Testis (tissue), 3 donors: ENCODE data around the gene VBP1. TPM values are rescaled to one million over a fixed set of nuclear protein-coding genes. Genes with fewer than 3 reads are reported as not detected.

Experiments
- DNase-seq: peaks from one replicate; pipeline ENCODE4 v3.0.0-alpha.2; 2019
- H3K27ac ChIP-seq, 2 donors: fragments of 200-600 bp; sonication (generic); one replicate each; pipeline ENCODE4 v1.5.1; 2019
- H3K27me3 ChIP-seq: fragments of 200-600 bp; sonication (generic); one replicate; pipeline ENCODE4 v1.5.1; 2019
- H3K36me3 ChIP-seq: fragments of 200-600 bp; sonication (generic); one replicate; pipeline ENCODE4 v1.5.1; 2017; ENCODE audit warnings: low read depth; ENCODE audit errors: missing control alignments
- H3K4me1 ChIP-seq: fragments of 200-600 bp; sonication (generic); one replicate; pipeline ENCODE4 v1.5.1; 2019
- H3K4me3 ChIP-seq, 2 donors: fragments of 200-600 bp; sonication (generic); one replicate each; pipeline ENCODE4 v1.5.1; 2017 to 2019
- H3K9me3 ChIP-seq: fragments of 200-600 bp; sonication (generic); one replicate; pipeline ENCODE4 v1.5.1; 2017
- POLR2A ChIP-seq: fragments of 450-650 bp; IDR thresholded peaks from one replicate; pipeline ENCODE4 v1.6.1; 2017; ENCODE audit warnings: antibody characterized with exemption, mild to moderate bottlenecking, moderate library complexity
- WGBS, 2 donors: methylation state at CpG; one replicate each; pipeline ENCODE4 v1.1.5; 2018; 5-methylcytosine and 5-hydroxymethylcytosine counted together
- intact Hi-C: fragments of 100-400 bp; cut with DNase I; formaldehyde crosslinking; loops from one replicate; pipeline ENCODE4 v1.15.1; 2023; ENCODE audit warnings: low total_unique reads
- polyA plus RNA-seq: library from polyadenylated mRNA; stranded (reverse); fragments of 350-450 nt; fragmentation: Illumina TruSeq; extraction: RNeasy Lipid Tissue Mini Kit (QIAGEN cat#74804); gene quantifications from one replicate; pipeline ENCODE4 v1.2.3, GENCODE V29; 2014; ENCODE audit warnings: low read depth, low replicate concordance; ENCODE audit not compliant: insufficient read depth
- total RNA-seq, 2 donors: library from RNA; depleted of rRNA; stranded (reverse); fragments of >200 nt; gene quantifications; one replicate each; pipeline ENCODE4 v1.2.3, GENCODE V29; 2016
- TF ChIP-seq, protein P1 (sequence below), 3 experiments: fragments of 450-650 bp in 2 of 3; fragments of 200-600 bp in 1 of 3; sonication (generic) in 1 of 3; IDR thresholded peaks; one replicate each; pipeline ENCODE4 v1.5.1; 2016 to 2019; ENCODE audit warnings: antibody characterized with exemption in 3 of 3, mild to moderate bottlenecking in 2 of 3, moderate library complexity in 1 of 3

The VBP1 gene
- total and polyA plus RNA-seq, 3 donors from 2014 or later = 14.8 to 26.5 (median 20.9) TPM

DNA sequence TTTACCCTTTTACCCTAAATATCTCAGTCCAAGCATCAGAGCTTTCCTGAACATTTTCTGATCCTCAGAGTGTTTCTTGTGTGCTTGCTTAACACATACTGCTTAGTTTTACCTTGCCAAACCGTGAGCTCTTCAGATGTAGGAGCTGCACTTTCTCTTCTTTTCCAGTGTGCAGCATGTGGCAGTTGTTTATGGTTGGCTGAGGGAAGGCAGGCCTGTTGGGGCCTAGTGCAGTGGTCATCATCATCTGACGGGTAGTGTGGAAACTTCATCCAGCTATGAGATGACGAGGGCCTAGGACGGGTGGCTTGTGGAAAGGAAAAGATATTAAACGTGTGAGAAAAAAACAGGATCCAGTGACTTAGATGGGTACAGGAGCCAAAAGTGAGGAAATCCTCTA, 21.5 kb downstream of the VBP1 start:
- no peak for TF ChIP-seq POLR2A
- TF ChIP-seq, protein P1, sequence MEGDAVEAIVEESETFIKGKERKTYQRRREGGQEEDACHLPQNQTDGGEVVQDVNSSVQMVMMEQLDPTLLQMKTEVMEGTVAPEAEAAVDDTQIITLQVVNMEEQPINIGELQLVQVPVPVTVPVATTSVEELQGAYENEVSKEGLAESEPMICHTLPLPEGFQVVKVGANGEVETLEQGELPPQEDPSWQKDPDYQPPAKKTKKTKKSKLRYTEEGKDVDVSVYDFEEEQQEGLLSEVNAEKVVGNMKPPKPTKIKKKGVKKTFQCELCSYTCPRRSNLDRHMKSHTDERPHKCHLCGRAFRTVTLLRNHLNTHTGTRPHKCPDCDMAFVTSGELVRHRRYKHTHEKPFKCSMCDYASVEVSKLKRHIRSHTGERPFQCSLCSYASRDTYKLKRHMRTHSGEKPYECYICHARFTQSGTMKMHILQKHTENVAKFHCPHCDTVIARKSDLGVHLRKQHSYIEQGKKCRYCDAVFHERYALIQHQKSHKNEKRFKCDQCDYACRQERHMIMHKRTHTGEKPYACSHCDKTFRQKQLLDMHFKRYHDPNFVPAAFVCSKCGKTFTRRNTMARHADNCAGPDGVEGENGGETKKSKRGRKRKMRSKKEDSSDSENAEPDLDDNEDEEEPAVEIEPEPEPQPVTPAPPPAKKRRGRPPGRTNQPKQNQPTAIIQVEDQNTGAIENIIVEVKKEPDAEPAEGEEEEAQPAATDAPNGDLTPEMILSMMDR (IDR thresholded peaks at IDR 0.05) = no peak
- no peaks in the 10 kb centered on the region for H3K9me3 ChIP-seq
- no peak for DNase-seq
- no peaks in the 10 kb centered on the region for H3K36me3 ChIP-seq
- no peaks in the 10 kb centered on the region for H3K27me3 ChIP-seq
- H3K4me1 ChIP-seq = no peaks in the 10 kb centered on the region
- intact Hi-C loops = no loop called here
- H3K27ac ChIP-seq = no peak overlapping the region
- 89 to 92% methylated on average over 5 of the region's 5 CpGs for WGBS, 2 donors
- no peak overlapping the region for H3K4me3 ChIP-seq

DNA sequence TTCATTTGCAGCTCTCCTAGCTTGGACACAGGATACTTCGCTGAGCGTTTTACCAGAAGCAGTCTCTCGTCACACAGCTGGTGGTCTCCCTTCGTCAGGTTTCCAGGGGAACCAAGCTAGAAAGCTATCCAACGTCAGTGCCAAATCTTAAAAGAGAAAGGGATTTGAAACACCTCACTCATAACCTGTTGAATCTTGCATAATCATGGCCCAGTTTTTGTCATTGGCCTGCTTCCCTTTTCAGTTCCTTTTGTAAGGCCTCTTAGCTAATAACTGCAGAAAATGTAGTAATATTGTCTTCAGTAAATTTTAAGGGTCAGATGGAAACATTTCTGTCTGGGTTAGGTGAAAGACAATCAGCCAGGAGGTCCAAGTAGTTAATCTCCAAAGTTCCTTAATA, 26.0 kb downstream of the VBP1 start:
- WGBS, 2 donors = 76 to 81% methylated on average over 4 to 5 of the region's 5 CpGs
- no peak for TF ChIP-seq POLR2A
- TF ChIP-seq, protein P1 (IDR thresholded peaks at IDR 0.05) = no peak
- DNase-seq = no peak
- Histone ChIP-seq H3K9me3 (no peaks in the 10 kb centered on the region), H3K27ac (no peak overlapping the region), H3K4me1 (no peaks in the 10 kb centered on the region), H3K36me3 (no peaks in the 10 kb centered on the region), H3K4me3 (no peak overlapping the region), H3K27me3 (no peaks in the 10 kb centered on the region)
- intact Hi-C loops = no loop called here

DNA sequence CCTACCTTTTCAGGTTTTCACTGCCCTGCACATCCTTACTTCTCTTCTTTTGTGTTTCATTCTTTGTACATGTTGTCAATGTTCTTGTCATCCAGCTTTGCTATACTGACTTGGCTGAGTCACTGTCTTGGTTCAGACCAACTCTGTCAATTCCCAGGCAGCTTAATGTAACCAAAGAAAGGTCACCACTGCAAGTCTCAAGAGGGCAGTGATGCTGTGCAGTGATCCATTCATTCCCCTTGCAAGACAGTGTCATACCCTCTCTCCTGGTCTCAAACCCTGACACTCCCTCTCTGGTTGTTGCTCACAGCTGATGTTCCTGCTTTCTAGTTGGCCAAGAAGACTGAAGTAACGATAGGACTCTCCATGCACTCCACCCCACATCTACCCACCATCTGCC, 30.5 kb downstream of the VBP1 start:
- no peaks in the 10 kb centered on the region for H3K4me1 ChIP-seq
- no peak overlapping the region for H3K4me3 ChIP-seq
- H3K9me3 ChIP-seq = no peaks in the 10 kb centered on the region
- intact Hi-C loops = no loop called here
- no peaks in the 10 kb centered on the region for H3K36me3 ChIP-seq
- WGBS, 2 donors = 78 to 100% methylated on average over 1 of the region's 1 CpG
- TF ChIP-seq POLR2A = no peak
- no peak overlapping the region for H3K27ac ChIP-seq
- DNase-seq = no peak
- no peaks in the 10 kb centered on the region for H3K27me3 ChIP-seq

DNA sequence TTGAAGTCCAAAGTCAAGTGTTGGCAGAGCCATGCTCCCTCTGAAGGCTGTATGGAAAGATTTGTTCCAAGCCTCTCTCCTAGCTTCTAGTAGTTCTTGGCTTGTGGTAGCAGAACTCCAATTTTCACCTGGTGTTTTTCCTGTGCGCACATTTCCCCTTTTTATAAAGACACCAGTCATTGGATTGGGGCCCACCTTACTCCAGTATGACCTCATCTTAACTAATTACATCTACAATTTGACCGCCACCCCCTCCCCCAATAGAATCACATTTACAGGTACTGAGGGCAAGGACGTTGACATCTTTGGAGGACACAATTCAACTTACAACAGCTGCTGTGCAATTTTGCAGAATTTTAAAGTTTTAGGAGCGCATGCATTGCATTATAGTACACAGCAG, 31.2 kb downstream of the VBP1 start:
- no peaks in the 10 kb centered on the region for H3K4me1 ChIP-seq
- H3K4me3 ChIP-seq = no peak overlapping the region
- H3K36me3 ChIP-seq = no peaks in the 10 kb centered on the region
- H3K9me3 ChIP-seq = no peaks in the 10 kb centered on the region
- H3K27me3 ChIP-seq = no peaks in the 10 kb centered on the region
- no peak for TF ChIP-seq POLR2A
- TF ChIP-seq, protein P1 (IDR thresholded peaks at IDR 0.05) = no peak
- no peak for DNase-seq
- WGBS, 2 donors = 80 to 82% methylated on average over 4 of the region's 4 CpGs
- intact Hi-C loops = no loop called here
- no peak overlapping the region for H3K27ac ChIP-seq

DNA sequence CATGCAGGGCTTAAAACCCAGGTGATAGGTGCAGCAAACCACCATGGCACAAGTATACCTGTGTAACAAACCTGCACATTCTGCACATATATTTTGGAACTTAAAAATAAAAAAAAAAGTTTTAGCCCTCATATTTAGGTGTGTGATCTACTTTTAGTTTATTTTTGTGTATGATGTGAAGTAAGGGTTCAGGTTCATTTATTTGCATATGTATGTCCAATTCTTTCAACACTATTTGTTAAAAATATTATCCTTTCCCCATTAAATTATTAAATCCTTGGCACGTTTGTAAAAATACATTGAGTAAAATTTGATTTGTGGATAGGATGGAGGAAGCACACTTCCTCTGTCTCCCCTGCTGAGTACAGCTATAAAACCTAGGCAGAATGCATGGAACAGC, 35.1 kb downstream of the VBP1 start:
- WGBS, 2 donors = 69 to 83% methylated on average over 1 of the region's 1 CpG
- Histone ChIP-seq H3K27me3 (no peaks in the 10 kb centered on the region), H3K27ac (no peak overlapping the region), H3K36me3 (no peaks in the 10 kb centered on the region), H3K9me3 (no peaks in the 10 kb centered on the region), H3K4me1 (no peaks in the 10 kb centered on the region), H3K4me3 (no peak overlapping the region)
- DNase-seq = no peak
- intact Hi-C loops = no loop called here
- TF ChIP-seq, protein P1 (IDR thresholded peaks at IDR 0.05) = no peak
- no peak for TF ChIP-seq POLR2A
